Activated effector memory CD4-positive, alpha-beta T cell treated with Interleukin-2 at 50 U/mL for 16 hours (primary cell): ENCODE results near the gene CFHR5.
"Not testable (repeated sequence)": the region's sequence is repeated elsewhere in the genome, so short reads cannot be mapped to it uniquely, and the experiment has no call there.

Experiments used
- DNase-seq: peaks from one replicate; pipeline ENCODE4 v3.0.0-alpha.2; 2020

The CFHR5 gene

GRCh38 chr1:196977278-196977677 is at the start of gene CFHR5:
TSS of gene CFHR5 (plus strand) at chr1:196977556. CDS start at chr1:196977665, 109 bp downstream.
- DNase-seq, result no peak

- DNase-seq, result not testable (repeated sequence)
Observed at GRCh38 chr1:196932853-196933252, 44.5 kb upstream of the CFHR5 start.

GRCh38 chr1:196933531-196934189 is 43.7 kb upstream of the CFHR5 start:
- DNase-seq, result no peak

- not testable (repeated sequence) for DNase-seq
Observed at GRCh38 chr1:196941474-196941873, 35.9 kb upstream of the CFHR5 start.

- DNase-seq, result not testable (repeated sequence)
Observed at GRCh38 chr1:196943568-196943967, 33.8 kb upstream of the CFHR5 start, which contains the start of gene CFHR2. TSS of gene CFHR2 (plus strand) at chr1:196943738. CDS start at chr1:196943881, 143 bp downstream.

GRCh38 chr1:196951711-196952394 is 25.5 kb upstream of the CFHR5 start:
- DNase-seq, result no peak

GRCh38 chr1:196954778-196955177 is 22.6 kb upstream of the CFHR5 start:
- no peak for DNase-seq

- DNase-seq, result no peak
Observed at GRCh38 chr1:196955926-196956325, 21.4 kb upstream of the CFHR5 start.

GRCh38 chr1:196960854-196961253 is 16.5 kb upstream of the CFHR5 start:
- DNase-seq, result no peak

- no peak for DNase-seq
Observed at GRCh38 chr1:196970182-196970581, 7.2 kb upstream of the CFHR5 start.

- no peak for DNase-seq
Observed at GRCh38 chr1:196976278-196976677, 1.1 kb upstream of the CFHR5 start.

- no peak for DNase-seq
Observed at GRCh38 chr1:196980859-196981258, 3.5 kb downstream of the CFHR5 start.

GRCh38 chr1:196982247-196982646 is 4.9 kb downstream of the CFHR5 start:
- DNase-seq, result not testable (repeated sequence)

- not testable (repeated sequence) for DNase-seq
Observed at GRCh38 chr1:196991919-196992651, 14.7 kb downstream of the CFHR5 start.

- DNase-seq, result no peak
Observed at GRCh38 chr1:196993916-196994315, 16.6 kb downstream of the CFHR5 start.

- no peak for DNase-seq
Observed at GRCh38 chr1:196997423-196997822, 20.1 kb downstream of the CFHR5 start.

- no peak for DNase-seq
Observed at GRCh38 chr1:197001828-197002227, 24.5 kb downstream of the CFHR5 start.

GRCh38 chr1:197003132-197003531 is 25.8 kb downstream of the CFHR5 start:
- no peak for DNase-seq

GRCh38 chr1:197008861-197009260 is 31.5 kb downstream of the CFHR5 start:
- DNase-seq, result no peak

- DNase-seq, result no peak
Observed at GRCh38 chr1:197011614-197012013, 34.3 kb downstream of the CFHR5 start.

- DNase-seq, result no peak
Observed at GRCh38 chr1:197013234-197013633, 35.9 kb downstream of the CFHR5 start.

- DNase-seq, result no peak
Observed at GRCh38 chr1:197016751-197017150, 39.4 kb downstream of the CFHR5 start.

- DNase-seq, result no peak
Observed at GRCh38 chr1:197017558-197018146, 40.3 kb downstream of the CFHR5 start.
